GM12878 (cell line): ENCODE measurements around the gene PACSIN3. TPM values are rescaled to one million over a fixed set of nuclear protein-coding genes. Genes with fewer than 3 reads are reported as not detected.

Experiments used
- ATAC-seq: fragments of 200-7000 bp; cut with Tn5 transposase; 3 replicates; pipeline ENCODE4 v1.9.1; 2020; ENCODE audit warnings: mild to moderate bottlenecking, moderate library complexity
- BruUV-seq: library from RNA; stranded (reverse); fragments of 400-500 nt; replicated peaks from 2 replicates; lab custom pipeline; 2021; lab: Mats Ljungman, UMichigan
- CTCF ChIA-PET: fragments of 300-600 bp; sonication (Branson Sonifier 250); formaldehyde crosslinking; extraction: SDS; loops from one replicate; lab custom pipeline; 2021; ENCODE audit warnings: inconsistent platforms; lab: Yijun Ruan, JAX
- POLR2A ChIA-PET: fragments of 350-600 bp; formaldehyde crosslinking; extraction: SDS; loops from one replicate; lab custom pipeline; 2021; ENCODE audit warnings: inconsistent platforms; lab: Charles Lee
- RAD21 ChIA-PET: fragments of 300-600 bp; sonication (Branson Sonifier 250); formaldehyde crosslinking; loops from one replicate; lab custom pipeline; 2023; ENCODE audit warnings: antibody characterized with exemption; ENCODE audit not compliant: unreplicated experiment; lab: Charles Lee
- SMC1A ChIA-PET: fragments of 300-600 bp; sonication (Branson Sonifier 250); formaldehyde crosslinking; loops from one replicate; lab custom pipeline; 2023; ENCODE audit not compliant: unreplicated experiment, uncharacterized antibody; lab: Charles Lee
- DNase-seq: peaks from one replicate; pipeline ENCODE4 v3.0.0-alpha.2; 2011; ENCODE audit warnings: low read depth, low spot score
- FAIRE-seq: peaks from 3 replicates; lab custom pipeline; 2011; peaks lifted over from hg19 to GRCh38; lab: Jason Lieb, UNC
- H2AFZ ChIP-seq: 2 replicates; pipeline ENCODE4 v1.6.0; 2011; ENCODE audit warnings: low read depth, low read length, control low read depth; ENCODE audit not compliant: control insufficient read depth
- H3K27ac ChIP-seq: 2 replicates; pipeline ENCODE4 v1.5.1; 2011; ENCODE audit warnings: control low read depth; ENCODE audit not compliant: control insufficient read depth, insufficient read depth
- H3K27me3 ChIP-seq, 2 experiments: replicated peaks in 1 of 2; 2 replicates each; pipeline versions ENCODE4 v1.6.0 to v1.6.1; 2011; ENCODE audit warnings: low read length in 1 of 2; ENCODE audit not compliant: control insufficient read depth in 2 of 2, insufficient read depth in 2 of 2
- H3K36me3 ChIP-seq, 2 experiments: 2 replicates each; pipeline ENCODE4 v1.5.1; 2011; ENCODE audit warnings: low read length in 1 of 2; ENCODE audit not compliant: control insufficient read depth in 2 of 2, insufficient read depth in 2 of 2
- H3K4me1 ChIP-seq: 2 replicates; pipeline ENCODE4 v1.6.1; 2011; ENCODE audit warnings: mild to moderate bottlenecking, low read length, moderate library complexity, mixed read lengths; ENCODE audit not compliant: control insufficient read depth, insufficient read depth
- H3K4me2 ChIP-seq: 2 replicates; pipeline ENCODE4 v1.6.0; 2011; ENCODE audit warnings: control low read depth; ENCODE audit not compliant: control insufficient read depth, insufficient read depth
- H3K4me3 ChIP-seq: fragments of 200-600 bp; sonication (generic); 2 replicates; pipeline ENCODE4 v1.5.1; 2016
- H3K79me2 ChIP-seq: 2 replicates; pipeline ENCODE4 v1.6.0; 2011; ENCODE audit warnings: low read length; ENCODE audit not compliant: control insufficient read depth, insufficient read depth
- H3K9ac ChIP-seq: 2 replicates; pipeline ENCODE4 v1.8.0; 2011; ENCODE audit warnings: low read length, control low read depth, mixed read lengths; ENCODE audit not compliant: control insufficient read depth, insufficient read depth
- H3K9me3 ChIP-seq: replicated peaks from 3 replicates; pipeline ENCODE4 v1.5.1; 2011; ENCODE audit warnings: mild to moderate bottlenecking, low read length; ENCODE audit not compliant: control insufficient read depth, insufficient read depth
- H4K20me1 ChIP-seq: 2 replicates; pipeline ENCODE4 v1.6.0; 2011; ENCODE audit not compliant: control insufficient read depth, insufficient read depth
- ESRRA ChIP-seq: IDR thresholded peaks from 2 replicates; pipeline ENCODE4 v1.6.1; 2012; ENCODE audit warnings: mild to moderate bottlenecking, low read length, improper control_type of control experiment
- RAD21 ChIP-seq: IDR thresholded peaks from 2 replicates; pipeline ENCODE4 v1.6.1; 2011; ENCODE audit warnings: mild to moderate bottlenecking, low read depth, low read length, moderate library complexity; ENCODE audit not compliant: insufficient read depth
- SMC3 ChIP-seq: IDR thresholded peaks from 2 replicates; pipeline ENCODE4 v1.6.1; 2011; ENCODE audit warnings: low read length, improper control_type of control experiment, borderline replicate concordance
- YY1 ChIP-seq: IDR thresholded peaks from 2 replicates; pipeline ENCODE4 v1.6.1; 2011; ENCODE audit warnings: low read depth, mild to moderate bottlenecking, low read length
- WGBS: methylation state at CpG from one replicate; pipeline ENCODE4 v1.1.6; 2016; ENCODE audit warnings: low lambda C conversion rate; ENCODE audit not compliant: insufficient replicate concordance, insufficient coverage; ENCODE audit errors: missing lambda C conversion rate; 5-methylcytosine and 5-hydroxymethylcytosine counted together
- in situ Hi-C: fragments of 300-500 bp; cut with MboI; formaldehyde crosslinking; loops from 9 replicates; pipeline ENCODE4 v1.14.3; 2018; ENCODE audit warnings: mixed read lengths
- intact Hi-C: fragments of 100-400 bp; cut with micrococcal nuclease; formaldehyde crosslinking; loops from one replicate; pipeline ENCODE4 v1.14.2; 2022; ENCODE audit not compliant: unreplicated experiment
- polyA plus RNA-seq, 11 experiments: library from polyadenylated mRNA; depleted of rRNA in 4 of 11; unstranded in 6 of 11; stranded (reverse) in 5 of 11; fragments of >200 nt; fragmentation: Nextera tagmentation in 4 of 11; fragmentation: Illumina TruSeq in 1 of 11; extraction: Ambion mirVana in 4 of 11; extraction: Trizol in 1 of 11; gene quantifications; 1 replicate in 1 of 11; 2 replicates in 10 of 11; pipeline versions ENCODE4 v1.2.1 to v1.2.3, GENCODE V29; 2011 to 2016; ENCODE audit warnings: inconsistent platforms in 2 of 11, missing spikeins in 2 of 11, low read depth in 1 of 11
- total RNA-seq, 4 experiments: library from RNA; depleted of rRNA in 3 of 4; stranded (reverse); fragments of >200 nt in 3 of 4; fragmentation: Illumina TruSeq in 1 of 4; extraction: Trizol in 1 of 4; gene quantifications; 2 replicates each; pipeline versions ENCODE4 v1.2.1 to v1.2.3, GENCODE V29; 2013 to 2021
- TF ChIP-seq, protein P1 (sequence below), 3 experiments: IDR thresholded peaks in 2 of 3; conservative IDR thresholded peaks in 1 of 3; 2 replicates each; pipeline ENCODE4 v1.5.1; 2011; ENCODE audit warnings: low read depth in 3 of 3, low read length in 3 of 3, mild to moderate bottlenecking in 3 of 3, control low read depth in 2 of 3, moderate library complexity in 2 of 3, inconsistent platforms in 1 of 3, mixed read lengths in 1 of 3; ENCODE audit not compliant: control insufficient read depth in 2 of 3, insufficient read depth in 1 of 3; ENCODE audit errors: extremely low read depth in 1 of 3

Gene PACSIN3
- total and polyA plus RNA-seq, 10 of the 15 experiments (the other 5 are each of a cell fraction or from before 2014, with no cell fraction given) = 0.05 to 0.82 (median 0.22) TPM; not detected in 1

DNA sequence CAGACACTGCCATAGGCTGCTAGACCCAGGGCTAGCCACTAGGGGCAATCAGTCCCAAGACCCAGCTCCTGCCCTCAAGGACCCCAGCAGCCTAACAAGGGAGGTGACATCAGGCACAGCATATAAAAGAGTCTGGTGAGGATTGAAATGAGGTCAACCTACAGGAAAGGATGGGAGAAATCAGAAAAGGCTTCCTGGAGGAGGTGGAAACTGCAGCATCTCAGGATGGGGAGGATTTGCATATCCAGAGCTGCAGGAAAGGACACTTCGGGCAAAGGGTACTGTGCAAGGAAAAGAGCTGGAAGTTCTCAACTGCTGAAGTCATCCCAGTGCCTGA is 6.6 kb downstream of the PACSIN3 start:
- Histone ChIP-seq H3K9me3 (no peaks in the 10 kb centered on the region), H3K27me3 (no peaks in the 10 kb centered on the region), H3K4me3 (no peak overlapping the region), H3K4me1 (peaks cover 14% of the 10 kb centered on the region), H3K4me2 (no peak overlapping the region), H2AFZ (no peak overlapping the region), H3K36me3 (peaks cover 0 to 4% of the 10 kb centered on the region in 2 experiments; a peak in 1 of 4 replicates), H4K20me1 (no peaks in the 10 kb centered on the region), H3K9ac (no peak overlapping the region), H3K27ac (no peak overlapping the region), H3K79me2 (peaks cover 21% of the 10 kb centered on the region)
- in situ Hi-C loops = loop anchor here (5.0 kb wide), 1 partner anchor 243 kb away; no protein-coding TSS in a partner anchor
- TF ChIP-seq RAD21 (peak; percentile 69), ESRRA (no peak), YY1 (peak; percentile 24; the same call in 1 of the 2 replicates), SMC3 (peak; percentile 32; the same call in 1 of the 2 replicates)
- TF ChIP-seq, protein P1, sequence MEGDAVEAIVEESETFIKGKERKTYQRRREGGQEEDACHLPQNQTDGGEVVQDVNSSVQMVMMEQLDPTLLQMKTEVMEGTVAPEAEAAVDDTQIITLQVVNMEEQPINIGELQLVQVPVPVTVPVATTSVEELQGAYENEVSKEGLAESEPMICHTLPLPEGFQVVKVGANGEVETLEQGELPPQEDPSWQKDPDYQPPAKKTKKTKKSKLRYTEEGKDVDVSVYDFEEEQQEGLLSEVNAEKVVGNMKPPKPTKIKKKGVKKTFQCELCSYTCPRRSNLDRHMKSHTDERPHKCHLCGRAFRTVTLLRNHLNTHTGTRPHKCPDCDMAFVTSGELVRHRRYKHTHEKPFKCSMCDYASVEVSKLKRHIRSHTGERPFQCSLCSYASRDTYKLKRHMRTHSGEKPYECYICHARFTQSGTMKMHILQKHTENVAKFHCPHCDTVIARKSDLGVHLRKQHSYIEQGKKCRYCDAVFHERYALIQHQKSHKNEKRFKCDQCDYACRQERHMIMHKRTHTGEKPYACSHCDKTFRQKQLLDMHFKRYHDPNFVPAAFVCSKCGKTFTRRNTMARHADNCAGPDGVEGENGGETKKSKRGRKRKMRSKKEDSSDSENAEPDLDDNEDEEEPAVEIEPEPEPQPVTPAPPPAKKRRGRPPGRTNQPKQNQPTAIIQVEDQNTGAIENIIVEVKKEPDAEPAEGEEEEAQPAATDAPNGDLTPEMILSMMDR (IDR thresholded peaks at IDR 0.05 in 2 of 3, conservative IDR thresholded peaks at IDR 0.05 in 1 of 3; ENCODE audit: control insufficient read depth in 2 of 3, extremely low read depth in 1 of 3, insufficient read depth in 1 of 3, low read depth in 3 of 3, low read length in 3 of 3) = peak; percentile 66 to 82 (median 79)
- ChIA-PET POLR2A (interaction anchor here (0.5 kb wide), 1 partner anchor 10 kb away, joined by 3 read pairs; no protein-coding TSS in a partner anchor), SMC1A (interaction anchor here (0.8 to 5.1 kb wide), 6 partner anchors 26 to 232 kb away, joined by 3 to 35 read pairs (median 4); partner anchors contain the start of genes ACP2 and DDB2), RAD21 (interaction anchor here (0.6 to 3.7 kb wide), 5 partner anchors 35 to 446 kb away, joined by 3 to 29 read pairs (median 3); partner anchors contain the start of genes ACP2 and DDB2), CTCF (interaction anchor here (0.7 to 6.6 kb wide), 17 partner anchors 8 to 518 kb away, joined by 3 to 88 read pairs (median 5); partner anchors contain the start of genes ACP2, DDB2, NR1H3 and PACSIN3)
- DNase-seq (peak; percentile 9), FAIRE-seq (peak; percentile 84), ATAC-seq (peak; percentile 44)
- whole genome bisulfite sequencing = 91% methylated on average over 1 of the region's 1 CpG
- no TSS peak for BruUV-seq
- intact Hi-C loops = loop anchor here (5.0 to 10.0 kb wide), 3 partner anchors 168 to 665 kb away; partner anchors contain the start of genes NUP160 and PSMC3
